ENCODE results near the gene IL33.

The IL33 gene

DNA sequence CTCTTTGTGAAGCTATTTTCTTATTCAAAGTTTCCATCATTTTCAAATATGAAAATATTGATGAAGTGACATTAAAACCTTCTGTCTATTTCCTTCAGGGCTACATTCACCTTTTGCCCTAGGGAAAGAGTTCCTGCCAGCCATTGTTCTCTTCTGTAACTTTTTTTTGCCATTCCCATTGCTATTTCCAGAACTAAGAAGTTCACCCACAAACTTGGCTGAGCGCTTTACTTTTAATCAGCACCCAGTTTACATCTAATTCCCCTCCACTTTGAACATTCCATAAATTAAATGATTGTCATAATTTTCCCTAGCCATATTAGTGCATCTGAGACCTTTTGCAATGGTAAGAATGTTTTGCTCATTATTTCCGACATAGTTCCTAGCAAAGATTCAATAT, 4.4 kb downstream of the IL33 start:
- Histone ChIP-seq H3K36me3 (ENCODE audit: control insufficient read depth, insufficient read depth, low read length) (no peaks in the 10 kb centered on the region), H3K9me3 (ENCODE audit: control insufficient read depth, low read length) (no peaks in the 10 kb centered on the region), H3K9ac (ENCODE audit: low read length) (no peak overlapping the region), H3K4me3 (ENCODE audit: low read length) (no peak overlapping the region), H3K4me1 (ENCODE audit: control insufficient read depth, insufficient read depth, low read length) (peaks cover 5% of the 10 kb centered on the region), H3K27me3 (ENCODE audit: control insufficient read depth, insufficient read depth, low read length) (no peaks in the 10 kb centered on the region)

DNA sequence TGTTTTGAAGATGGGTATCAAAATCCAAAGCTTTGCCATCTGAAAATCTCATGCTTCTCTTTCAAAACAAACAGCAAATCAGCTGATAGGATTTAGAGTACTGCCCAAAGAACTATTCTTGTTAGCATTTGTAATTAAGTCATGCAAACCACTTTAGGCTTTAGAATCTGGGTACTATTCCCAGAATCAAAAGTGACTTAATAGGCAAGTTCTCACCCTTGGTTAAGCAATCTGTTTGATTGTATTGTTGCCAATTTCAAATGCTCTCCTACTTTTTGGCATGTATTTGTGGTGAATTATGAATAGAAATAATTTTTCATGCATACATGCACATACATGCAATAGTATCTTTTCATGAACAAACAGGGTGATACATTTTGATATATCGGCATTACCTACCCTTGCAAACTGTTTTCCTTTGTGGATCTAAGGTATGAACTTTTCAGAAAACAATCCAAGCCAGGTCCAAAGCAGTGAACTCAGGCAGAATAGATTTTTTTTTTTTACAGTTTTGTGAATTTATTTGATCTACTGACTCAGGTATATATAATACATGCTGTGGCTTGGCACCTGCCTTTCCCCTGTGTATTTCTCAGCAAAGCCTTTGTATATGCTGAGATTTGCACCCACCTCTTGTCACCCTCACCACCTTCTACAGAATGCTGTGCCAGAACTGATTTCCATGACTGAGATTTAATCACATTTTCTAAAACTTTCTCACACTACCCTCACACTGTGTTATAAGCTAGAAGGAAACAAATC, 9.0 kb downstream of the IL33 start:
- H3K9ac ChIP-seq (ENCODE audit: low read length) = no peak overlapping the region
- no peaks in the 10 kb centered on the region for H3K36me3 ChIP-seq (ENCODE audit: control insufficient read depth, insufficient read depth, low read length)
- no peak overlapping the region for H3K4me3 ChIP-seq (ENCODE audit: low read length)
- H3K4me1 ChIP-seq (ENCODE audit: control insufficient read depth, insufficient read depth, low read length) = peaks cover 28% of the 10 kb centered on the region
- H3K27me3 ChIP-seq (ENCODE audit: control insufficient read depth, insufficient read depth, low read length) = no peaks in the 10 kb centered on the region
- H3K9me3 ChIP-seq (ENCODE audit: control insufficient read depth, low read length) = no peaks in the 10 kb centered on the region

DNA sequence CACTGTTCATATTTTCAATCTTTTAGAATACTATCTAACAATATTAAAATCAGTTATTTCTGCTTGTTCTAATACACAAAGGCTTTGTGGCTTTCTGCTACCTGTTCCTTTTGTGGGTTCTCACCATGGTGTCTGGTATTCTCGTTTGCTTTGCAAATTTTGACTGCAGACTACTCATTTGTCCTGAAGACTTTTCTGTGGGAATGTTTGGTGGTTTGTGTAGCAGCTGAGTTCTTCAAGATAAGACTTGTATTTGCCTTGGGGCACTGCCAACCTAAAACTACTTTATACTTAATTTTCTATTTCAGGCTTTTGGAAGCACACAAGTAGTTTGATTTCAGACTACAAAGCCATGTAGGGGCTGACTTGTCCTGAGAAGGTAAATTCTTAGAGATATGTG, 11.1 kb downstream of the IL33 start:
- no peak overlapping the region for H3K9ac ChIP-seq (ENCODE audit: low read length)
- H3K4me1 ChIP-seq (ENCODE audit: control insufficient read depth, insufficient read depth, low read length) = peaks cover 48% of the 10 kb centered on the region
- H3K9me3 ChIP-seq (ENCODE audit: control insufficient read depth, low read length) = no peaks in the 10 kb centered on the region
- H3K27me3 ChIP-seq (ENCODE audit: control insufficient read depth, insufficient read depth, low read length) = no peaks in the 10 kb centered on the region
- no peaks in the 10 kb centered on the region for H3K36me3 ChIP-seq (ENCODE audit: control insufficient read depth, insufficient read depth, low read length)
- H3K4me3 ChIP-seq (ENCODE audit: low read length) = no peak overlapping the region

DNA sequence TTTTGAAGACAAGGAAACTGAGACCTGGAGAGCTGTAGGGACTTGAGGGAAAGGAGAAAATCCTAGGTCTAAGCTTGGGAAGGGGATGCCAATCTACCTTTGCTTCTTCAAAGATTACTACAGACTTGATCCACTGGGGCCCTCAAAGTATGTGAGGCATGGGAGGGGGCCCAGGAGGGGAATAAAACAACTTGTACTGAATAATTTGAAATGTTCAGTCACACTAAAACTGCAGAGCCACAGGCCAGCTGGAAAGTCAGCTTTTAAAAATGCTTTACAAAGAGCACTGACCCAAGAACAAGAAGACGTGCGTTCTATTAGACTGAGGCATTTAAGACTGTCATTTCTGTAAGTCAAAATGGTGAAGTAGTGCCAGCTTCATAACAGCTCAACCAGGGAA, 13.6 kb downstream of the IL33 start:
- Histone ChIP-seq H3K4me1 (ENCODE audit: control insufficient read depth, insufficient read depth, low read length) (peaks cover 43% of the 10 kb centered on the region), H3K4me3 (ENCODE audit: low read length) (no peak overlapping the region), H3K27me3 (ENCODE audit: control insufficient read depth, insufficient read depth, low read length) (no peaks in the 10 kb centered on the region), H3K9ac (ENCODE audit: low read length) (peak overlapping the region; percentile 13), H3K9me3 (ENCODE audit: control insufficient read depth, low read length) (no peaks in the 10 kb centered on the region), H3K36me3 (ENCODE audit: control insufficient read depth, insufficient read depth, low read length) (no peaks in the 10 kb centered on the region)

- no peak overlapping the region for H3K4me3 ChIP-seq (ENCODE audit: low read length)
- H3K36me3 ChIP-seq (ENCODE audit: control insufficient read depth, insufficient read depth, low read length) = no peaks in the 10 kb centered on the region
- no peak overlapping the region for H3K9ac ChIP-seq (ENCODE audit: low read length)
- no peaks in the 10 kb centered on the region for H3K9me3 ChIP-seq (ENCODE audit: control insufficient read depth, low read length)
- no peaks in the 10 kb centered on the region for H3K27me3 ChIP-seq (ENCODE audit: control insufficient read depth, insufficient read depth, low read length)
- H3K4me1 ChIP-seq (ENCODE audit: control insufficient read depth, insufficient read depth, low read length) = peaks cover 43% of the 10 kb centered on the region
These were observed 14.0 kb downstream of the IL33 start for GRCh38 chr9:6229619-6230018.

DNA sequence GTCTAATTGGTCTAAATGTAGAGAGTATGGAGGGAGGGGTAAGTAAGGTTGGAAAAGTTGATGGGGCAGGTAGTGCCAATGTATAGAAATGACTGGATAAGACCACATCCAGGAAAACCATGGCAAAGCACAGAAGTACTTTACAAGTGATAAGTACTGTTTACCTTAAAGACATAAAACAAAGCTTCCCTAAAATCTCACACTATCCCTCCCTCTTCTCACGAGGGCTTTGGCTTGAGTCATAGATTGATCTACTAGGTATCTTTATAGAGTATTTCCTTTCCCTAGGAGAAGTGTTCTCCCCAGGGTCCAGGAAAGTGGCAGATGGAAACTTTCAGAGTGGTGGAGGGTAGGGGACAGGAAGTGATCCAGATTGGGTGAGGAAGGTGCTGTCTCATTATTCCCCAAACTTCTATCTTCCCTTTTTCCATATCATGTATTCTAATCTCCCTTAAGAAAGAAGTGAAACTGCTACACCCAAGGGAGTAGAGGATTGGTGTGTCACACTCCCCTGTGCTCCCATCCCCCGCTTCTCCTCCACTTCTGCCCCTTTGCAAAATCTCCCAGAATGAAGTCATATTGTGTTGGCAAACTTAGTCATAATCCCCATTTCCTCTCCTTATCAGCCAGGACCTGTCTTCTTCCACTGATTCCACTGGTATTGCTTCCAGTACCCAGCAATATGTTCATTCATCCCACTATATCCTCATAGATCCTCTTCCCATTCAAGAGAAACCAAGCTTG, 14.6 kb downstream of the IL33 start:
- Histone ChIP-seq H3K9ac (ENCODE audit: low read length) (no peak overlapping the region), H3K9me3 (ENCODE audit: control insufficient read depth, low read length) (no peaks in the 10 kb centered on the region), H3K27me3 (ENCODE audit: control insufficient read depth, insufficient read depth, low read length) (no peaks in the 10 kb centered on the region), H3K4me1 (ENCODE audit: control insufficient read depth, insufficient read depth, low read length) (peaks cover 43% of the 10 kb centered on the region), H3K4me3 (ENCODE audit: low read length) (no peak overlapping the region), H3K36me3 (ENCODE audit: control insufficient read depth, insufficient read depth, low read length) (no peaks in the 10 kb centered on the region)

DNA sequence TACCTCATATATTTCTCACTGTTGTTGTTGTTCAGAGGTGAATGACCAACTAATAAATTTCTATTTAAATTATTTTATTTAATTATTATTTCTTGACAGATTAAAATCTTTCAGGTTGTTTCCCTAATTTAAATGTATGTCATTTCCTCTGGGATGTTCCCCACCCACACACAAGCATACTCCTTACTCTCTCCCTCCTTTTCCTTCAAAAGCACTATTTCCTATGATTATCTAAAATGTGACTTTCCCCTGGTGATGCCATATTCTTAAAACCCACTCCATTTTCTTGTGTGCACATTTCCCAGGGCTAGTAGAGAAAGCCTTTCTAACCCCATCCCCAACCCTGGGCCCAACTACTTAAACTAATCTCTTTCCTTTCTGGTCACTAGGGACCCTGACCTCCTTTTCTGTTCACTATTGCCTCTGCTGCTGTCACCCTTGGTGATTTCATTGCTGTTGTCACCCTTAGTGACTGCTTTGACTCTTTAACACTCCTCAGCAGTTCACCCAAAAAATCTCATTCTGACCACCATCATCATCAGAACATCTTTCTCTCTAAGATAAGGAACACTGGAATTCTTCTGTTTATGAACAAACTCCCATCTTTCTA, 16.8 kb downstream of the IL33 start:
- no peak overlapping the region for H3K9ac ChIP-seq (ENCODE audit: low read length)
- no peak overlapping the region for H3K4me3 ChIP-seq (ENCODE audit: low read length)
- no peaks in the 10 kb centered on the region for H3K27me3 ChIP-seq (ENCODE audit: control insufficient read depth, insufficient read depth, low read length)
- H3K9me3 ChIP-seq (ENCODE audit: control insufficient read depth, low read length) = no peaks in the 10 kb centered on the region
- H3K4me1 ChIP-seq (ENCODE audit: control insufficient read depth, insufficient read depth, low read length) = peaks cover 34% of the 10 kb centered on the region
- H3K36me3 ChIP-seq (ENCODE audit: control insufficient read depth, insufficient read depth, low read length) = no peaks in the 10 kb centered on the region

DNA sequence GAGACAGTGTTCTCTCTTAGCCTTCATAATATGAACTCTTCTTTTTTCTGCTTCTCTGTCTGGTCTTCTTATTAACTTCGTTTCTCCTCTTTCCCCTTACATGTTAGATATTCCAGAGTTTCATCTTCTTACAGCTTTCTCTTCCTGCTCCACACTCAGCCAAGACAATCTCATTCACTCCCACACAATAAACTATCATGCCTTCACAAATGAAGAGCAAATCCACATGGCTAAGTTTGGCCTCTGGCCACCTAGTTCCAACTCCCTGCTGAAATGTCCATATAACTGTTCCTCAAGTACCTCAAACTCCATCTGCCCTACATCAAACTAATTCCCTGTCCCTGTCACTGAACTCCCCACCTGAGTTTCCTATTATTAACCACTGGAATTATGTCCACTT, 18.4 kb downstream of the IL33 start:
- no peaks in the 10 kb centered on the region for H3K9me3 ChIP-seq (ENCODE audit: control insufficient read depth, low read length)
- H3K36me3 ChIP-seq (ENCODE audit: control insufficient read depth, insufficient read depth, low read length) = no peaks in the 10 kb centered on the region
- no peaks in the 10 kb centered on the region for H3K27me3 ChIP-seq (ENCODE audit: control insufficient read depth, insufficient read depth, low read length)
- no peak overlapping the region for H3K4me3 ChIP-seq (ENCODE audit: low read length)
- H3K9ac ChIP-seq (ENCODE audit: low read length) = no peak overlapping the region
- peaks cover 34% of the 10 kb centered on the region for H3K4me1 ChIP-seq (ENCODE audit: control insufficient read depth, insufficient read depth, low read length)

DNA sequence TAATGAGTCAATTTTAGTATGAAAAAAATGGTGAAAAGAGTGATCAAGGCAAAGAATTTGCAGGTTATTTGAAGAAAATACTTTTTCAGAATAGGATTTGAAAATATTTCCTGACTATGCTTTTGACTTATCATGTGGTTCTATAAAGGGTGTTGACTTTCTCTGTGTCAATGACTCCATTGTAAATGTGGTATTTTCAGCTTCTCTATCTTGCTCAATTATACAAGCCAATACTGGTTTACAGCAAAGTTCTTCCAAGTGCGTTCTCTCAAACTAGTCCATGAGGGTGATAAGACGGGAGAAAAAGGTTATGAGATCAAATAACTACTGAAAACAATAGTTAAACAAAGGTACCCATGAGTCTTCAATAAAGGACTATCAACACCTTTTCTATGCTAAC, 21.7 kb downstream of the IL33 start:
- Histone ChIP-seq H3K27me3 (ENCODE audit: control insufficient read depth, insufficient read depth, low read length) (no peaks in the 10 kb centered on the region), H3K4me3 (ENCODE audit: low read length) (no peak overlapping the region), H3K4me1 (ENCODE audit: control insufficient read depth, insufficient read depth, low read length) (peaks cover 21% of the 10 kb centered on the region), H3K36me3 (ENCODE audit: control insufficient read depth, insufficient read depth, low read length) (no peaks in the 10 kb centered on the region), H3K9me3 (ENCODE audit: control insufficient read depth, low read length) (no peaks in the 10 kb centered on the region), H3K9ac (ENCODE audit: low read length) (no peak overlapping the region)

GRCh38 chr9:6239048-6239461, 23.4 kb downstream of the IL33 start:
- Histone ChIP-seq H3K4me3 (ENCODE audit: low read length) (no peak overlapping the region), H3K36me3 (ENCODE audit: control insufficient read depth, insufficient read depth, low read length) (no peaks in the 10 kb centered on the region), H3K9me3 (ENCODE audit: control insufficient read depth, low read length) (no peaks in the 10 kb centered on the region), H3K4me1 (ENCODE audit: control insufficient read depth, insufficient read depth, low read length) (peaks cover 21% of the 10 kb centered on the region), H3K9ac (ENCODE audit: low read length) (no peak overlapping the region), H3K27me3 (ENCODE audit: control insufficient read depth, insufficient read depth, low read length) (no peaks in the 10 kb centered on the region)

DNA sequence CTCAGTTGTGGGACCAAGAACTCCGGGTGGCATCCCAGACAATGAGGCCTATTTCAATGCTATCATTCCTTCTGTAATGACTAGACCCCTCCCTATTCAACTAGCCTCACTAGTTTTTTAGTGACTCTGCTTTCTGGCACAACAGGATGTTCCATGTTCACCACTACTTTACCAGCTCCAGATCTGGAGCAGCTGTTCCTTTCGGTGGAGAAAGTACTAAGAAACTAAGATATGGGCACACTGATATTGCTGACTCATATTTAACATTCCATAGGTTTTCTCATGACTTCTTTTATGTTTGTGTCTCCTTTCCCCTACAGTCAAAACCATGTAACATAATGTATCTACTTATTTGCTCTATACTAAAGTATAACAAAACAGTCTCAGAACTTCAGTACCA, 24.1 kb downstream of the IL33 start:
- Histone ChIP-seq H3K4me3 (ENCODE audit: low read length) (no peak overlapping the region), H3K9ac (ENCODE audit: low read length) (no peak overlapping the region), H3K27me3 (ENCODE audit: control insufficient read depth, insufficient read depth, low read length) (no peaks in the 10 kb centered on the region), H3K36me3 (ENCODE audit: control insufficient read depth, insufficient read depth, low read length) (no peaks in the 10 kb centered on the region), H3K9me3 (ENCODE audit: control insufficient read depth, low read length) (no peaks in the 10 kb centered on the region), H3K4me1 (ENCODE audit: control insufficient read depth, insufficient read depth, low read length) (peaks cover 21% of the 10 kb centered on the region)

- Histone ChIP-seq H3K9ac (ENCODE audit: low read length) (no peak overlapping the region), H3K4me1 (ENCODE audit: control insufficient read depth, insufficient read depth, low read length) (peaks cover 15% of the 10 kb centered on the region), H3K9me3 (ENCODE audit: control insufficient read depth, low read length) (no peaks in the 10 kb centered on the region), H3K27me3 (ENCODE audit: control insufficient read depth, insufficient read depth, low read length) (no peaks in the 10 kb centered on the region), H3K36me3 (ENCODE audit: control insufficient read depth, insufficient read depth, low read length) (no peaks in the 10 kb centered on the region), H3K4me3 (ENCODE audit: low read length) (no peak overlapping the region)
These were observed 28.1 kb downstream of the IL33 start for GRCh38 chr9:6243746-6244145.

All from mucosa of stomach (tissue), 1 donor.